ENCODE results near the gene HYI. TPM values are rescaled to one million over a fixed set of nuclear protein-coding genes. Genes with fewer than 3 reads are reported as not detected.

The HYI gene
- total RNA-seq, 1 experiment from 2014 or later: 34.5 TPM

DNA sequence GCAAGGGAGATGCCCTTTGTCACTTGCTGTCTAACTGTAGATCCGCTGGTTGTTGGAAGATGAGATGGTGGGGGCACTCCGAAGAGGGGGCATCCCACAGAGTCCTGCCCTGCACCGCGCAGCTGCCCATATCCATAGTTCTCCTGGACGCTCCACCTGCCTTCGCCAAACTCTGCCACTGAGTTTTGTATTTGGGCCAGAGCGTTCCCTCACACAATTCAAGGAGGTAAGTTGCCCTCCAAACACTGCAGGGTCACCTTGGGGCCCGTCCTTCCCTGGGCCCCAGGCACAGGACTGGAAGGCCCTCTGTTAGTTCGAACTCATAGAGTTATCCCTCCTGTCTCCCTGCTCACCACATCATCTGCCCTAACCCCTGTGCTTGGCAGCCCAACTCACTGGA is 22.1 kb downstream of the HYI start:
- no peak overlapping the region for H3K4me3 ChIP-seq (ENCODE audit: low read depth, low read length)
- no peak for DNase-seq
- Mint-ChIP-seq H3K36me3 (ENCODE audit: insufficient read depth, unreplicated experiment) (peaks cover 18% of the 10 kb centered on the region), H3K9me3 (ENCODE audit: unreplicated experiment) (no peaks in the 10 kb centered on the region), H3K4me1 (ENCODE audit: low read depth, unreplicated experiment) (no peaks in the 10 kb centered on the region), H3K27me3 (ENCODE audit: insufficient read depth, unreplicated experiment) (no peaks in the 10 kb centered on the region), H3K27ac (ENCODE audit: unreplicated experiment) (no peak overlapping the region), H3K4me3 (ENCODE audit: unreplicated experiment) (no peak overlapping the region)
- H3K4me1 ChIP-seq: no peaks in the 10 kb centered on the region
- ChIA-PET CTCF (no interaction called here), POLR2A (no interaction called here)
- intact Hi-C loops (cut with micrococcal nuclease; ENCODE audit: unreplicated experiment): no loop called here
- BruUV-seq (replicated peaks): no TSS peak
- H3K27me3 ChIP-seq (replicated peaks; ENCODE audit: control insufficient read depth, insufficient read depth, low read length): no peaks in the 10 kb centered on the region
- peaks cover 2% of the 10 kb centered on the region; the same call in 1 of the 2 replicates for H3K36me3 ChIP-seq (ENCODE audit: control insufficient read depth, insufficient read depth, low read length)
- TF ChIP-seq CTCF (IDR thresholded peaks at IDR 0.05; ENCODE audit: insufficient read depth in 1 of 2, low read depth in 1 of 2, low read length in 1 of 2, severe bottlenecking in 1 of 2, unreplicated experiment in 1 of 2): no peak
- no peaks in the 10 kb centered on the region for H3K9me3 ChIP-seq

GRCh38 chr1:43430831-43431230 is 22.9 kb downstream of the HYI start:
- no peak for TF ChIP-seq CTCF (IDR thresholded peaks at IDR 0.05; ENCODE audit: insufficient read depth in 1 of 2, low read depth in 1 of 2, low read length in 1 of 2, severe bottlenecking in 1 of 2, unreplicated experiment in 1 of 2)
- Mint-ChIP-seq H3K27me3 (ENCODE audit: insufficient read depth, unreplicated experiment) (no peaks in the 10 kb centered on the region), H3K27ac (ENCODE audit: unreplicated experiment) (no peak overlapping the region), H3K4me3 (ENCODE audit: unreplicated experiment) (no peak overlapping the region), H3K4me1 (ENCODE audit: low read depth, unreplicated experiment) (no peaks in the 10 kb centered on the region), H3K36me3 (ENCODE audit: insufficient read depth, unreplicated experiment) (peaks cover 18% of the 10 kb centered on the region), H3K9me3 (ENCODE audit: unreplicated experiment) (no peaks in the 10 kb centered on the region)
- POLR2A ChIA-PET: no interaction called here
- intact Hi-C loops (cut with micrococcal nuclease; ENCODE audit: unreplicated experiment): no loop called here
- Histone ChIP-seq H3K4me1 (no peaks in the 10 kb centered on the region), H3K4me3 (ENCODE audit: low read depth, low read length) (no peak overlapping the region), H3K36me3 (ENCODE audit: control insufficient read depth, insufficient read depth, low read length) (peaks cover 2% of the 10 kb centered on the region; the same call in 1 of the 2 replicates), H3K9me3 (no peaks in the 10 kb centered on the region), H3K27me3 (replicated peaks; ENCODE audit: control insufficient read depth, insufficient read depth, low read length) (no peaks in the 10 kb centered on the region)
- BruUV-seq (replicated peaks): no TSS peak
- CTCF ChIA-PET: no interaction called here
- no peak for DNase-seq

- DNase-seq: no peak
- Histone ChIP-seq H3K4me1 (no peaks in the 10 kb centered on the region), H3K27me3 (replicated peaks; ENCODE audit: control insufficient read depth, insufficient read depth, low read length) (no peaks in the 10 kb centered on the region), H3K9me3 (no peaks in the 10 kb centered on the region), H3K36me3 (ENCODE audit: control insufficient read depth, insufficient read depth, low read length) (peaks cover 2% of the 10 kb centered on the region; the same call in 1 of the 2 replicates), H3K4me3 (ENCODE audit: low read depth, low read length) (no peak overlapping the region)
- ChIA-PET POLR2A (no interaction called here), CTCF (no interaction called here)
- peaks cover 15% of the 10 kb centered on the region for H3K36me3 Mint-ChIP-seq (ENCODE audit: insufficient read depth, unreplicated experiment)
- no TSS peak for BruUV-seq (replicated peaks)
- H3K4me3 Mint-ChIP-seq (ENCODE audit: unreplicated experiment): no peak overlapping the region
- no peaks in the 10 kb centered on the region for H3K4me1 Mint-ChIP-seq (ENCODE audit: low read depth, unreplicated experiment)
- TF ChIP-seq CTCF (IDR thresholded peaks at IDR 0.05; ENCODE audit: insufficient read depth in 1 of 2, low read depth in 1 of 2, low read length in 1 of 2, severe bottlenecking in 1 of 2, unreplicated experiment in 1 of 2): no peak
- intact Hi-C loops (cut with micrococcal nuclease; ENCODE audit: unreplicated experiment): no loop called here
- no peak overlapping the region for H3K27ac Mint-ChIP-seq (ENCODE audit: unreplicated experiment)
- H3K27me3 Mint-ChIP-seq (ENCODE audit: insufficient read depth, unreplicated experiment): no peaks in the 10 kb centered on the region
- H3K9me3 Mint-ChIP-seq (ENCODE audit: unreplicated experiment): no peaks in the 10 kb centered on the region
These were observed 25.8 kb downstream of the HYI start for GRCh38 chr1:43427941-43428340.
